Fibroblast of pulmonary artery (primary cell): Measurements from ENCODE around the gene SIL1.
"Not testable (repeated sequence)": the region's sequence is repeated elsewhere in the genome, so short reads cannot be mapped to it uniquely, and the experiment has no call there.

Experiments used
- DNase-seq: peaks from one replicate; pipeline ENCODE4 v3.0.0-alpha.2; 2010; ENCODE audit warnings: low read depth
- H3K4me3 ChIP-seq: replicated peaks from 2 replicates; pipeline ENCODE4 v1.5.1; 2011; ENCODE audit warnings: low read depth, mild to moderate bottlenecking, control low read depth, low read length, moderate library complexity
- TF ChIP-seq, protein P1 (sequence below): IDR thresholded peaks from 2 replicates; pipeline ENCODE4 v1.5.1; 2011; ENCODE audit warnings: mild to moderate bottlenecking, control low read depth, low read length, inconsistent platforms; ENCODE audit errors: missing control alignments

Gene SIL1

DNA sequence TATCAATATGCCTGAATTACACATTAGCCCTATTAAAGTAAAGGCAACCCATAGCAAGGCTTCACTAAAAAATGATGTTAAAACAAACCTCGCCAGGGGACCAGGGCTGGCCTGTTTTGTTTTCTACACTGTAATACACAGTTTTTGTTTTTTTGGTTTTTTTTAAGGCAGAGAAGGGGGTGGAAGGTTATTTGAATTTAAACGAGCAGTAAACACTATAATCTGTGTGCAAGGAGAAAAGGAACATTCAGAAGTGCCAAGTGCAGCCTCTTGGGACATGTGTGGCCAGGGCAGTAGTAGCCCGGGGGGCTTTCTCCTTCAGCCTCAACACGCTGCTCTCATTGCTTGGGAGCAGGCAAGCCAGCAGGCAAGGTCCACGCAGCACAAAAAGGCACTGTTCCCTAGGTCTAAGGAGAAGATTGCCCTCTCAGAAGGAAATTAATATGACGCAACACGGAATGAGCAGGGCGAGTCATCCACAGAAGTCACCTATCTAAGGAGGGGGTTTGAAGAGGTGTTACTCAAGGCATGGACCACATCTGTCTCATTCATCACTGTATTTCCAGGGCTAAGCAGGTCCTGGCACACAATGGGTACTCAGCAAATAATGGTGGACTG is 16.2 kb downstream of the SIL1 start:
- peak; percentile 57 for DNase-seq
- TF ChIP-seq, protein P1, sequence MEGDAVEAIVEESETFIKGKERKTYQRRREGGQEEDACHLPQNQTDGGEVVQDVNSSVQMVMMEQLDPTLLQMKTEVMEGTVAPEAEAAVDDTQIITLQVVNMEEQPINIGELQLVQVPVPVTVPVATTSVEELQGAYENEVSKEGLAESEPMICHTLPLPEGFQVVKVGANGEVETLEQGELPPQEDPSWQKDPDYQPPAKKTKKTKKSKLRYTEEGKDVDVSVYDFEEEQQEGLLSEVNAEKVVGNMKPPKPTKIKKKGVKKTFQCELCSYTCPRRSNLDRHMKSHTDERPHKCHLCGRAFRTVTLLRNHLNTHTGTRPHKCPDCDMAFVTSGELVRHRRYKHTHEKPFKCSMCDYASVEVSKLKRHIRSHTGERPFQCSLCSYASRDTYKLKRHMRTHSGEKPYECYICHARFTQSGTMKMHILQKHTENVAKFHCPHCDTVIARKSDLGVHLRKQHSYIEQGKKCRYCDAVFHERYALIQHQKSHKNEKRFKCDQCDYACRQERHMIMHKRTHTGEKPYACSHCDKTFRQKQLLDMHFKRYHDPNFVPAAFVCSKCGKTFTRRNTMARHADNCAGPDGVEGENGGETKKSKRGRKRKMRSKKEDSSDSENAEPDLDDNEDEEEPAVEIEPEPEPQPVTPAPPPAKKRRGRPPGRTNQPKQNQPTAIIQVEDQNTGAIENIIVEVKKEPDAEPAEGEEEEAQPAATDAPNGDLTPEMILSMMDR: no peak
- no peak overlapping the region for H3K4me3 ChIP-seq

DNA sequence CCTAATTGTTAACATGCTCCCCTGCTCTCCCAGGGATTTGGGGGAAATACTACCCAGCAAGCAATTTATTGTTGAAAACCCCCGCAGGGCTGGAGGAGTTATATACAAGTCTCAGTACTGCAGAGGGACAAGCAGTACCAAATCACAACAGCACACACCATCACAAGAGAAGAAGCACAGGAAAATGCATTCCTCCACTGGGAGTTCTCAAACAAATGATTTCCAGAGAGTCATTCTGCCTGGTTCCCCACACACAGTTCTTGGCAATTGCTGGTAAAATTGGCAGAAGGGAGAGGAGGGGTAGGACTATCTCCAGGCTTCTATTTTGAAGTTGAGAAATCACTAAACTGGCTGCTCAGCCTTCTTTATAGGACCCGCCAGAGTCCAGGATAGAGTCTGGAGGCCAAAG is 16.8 kb downstream of the SIL1 start:
- H3K4me3 ChIP-seq: no peak overlapping the region
- TF ChIP-seq, protein P1: no peak
- DNase-seq: peak; percentile 76

DNA sequence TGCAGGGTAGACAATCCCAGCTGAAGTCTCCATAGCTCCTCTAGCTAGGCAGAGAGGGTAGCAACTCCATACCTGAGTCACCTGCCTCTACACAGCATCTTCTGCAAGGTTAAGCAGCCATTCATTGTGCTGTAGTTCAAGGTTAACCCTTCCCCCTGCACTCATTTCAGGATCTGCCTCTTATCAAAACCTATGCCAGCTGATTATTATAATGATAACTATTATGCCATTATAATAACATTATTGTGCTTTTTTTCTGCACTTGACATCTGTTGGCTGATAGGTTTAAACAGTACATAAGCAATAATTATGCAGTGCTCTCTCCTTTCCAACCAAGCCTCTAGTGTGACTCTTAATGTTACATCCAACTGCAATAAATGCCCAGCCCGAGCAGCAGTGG is 17.3 kb downstream of the SIL1 start:
- no peak for DNase-seq
- H3K4me3 ChIP-seq: no peak overlapping the region
- TF ChIP-seq, protein P1: no peak

DNA sequence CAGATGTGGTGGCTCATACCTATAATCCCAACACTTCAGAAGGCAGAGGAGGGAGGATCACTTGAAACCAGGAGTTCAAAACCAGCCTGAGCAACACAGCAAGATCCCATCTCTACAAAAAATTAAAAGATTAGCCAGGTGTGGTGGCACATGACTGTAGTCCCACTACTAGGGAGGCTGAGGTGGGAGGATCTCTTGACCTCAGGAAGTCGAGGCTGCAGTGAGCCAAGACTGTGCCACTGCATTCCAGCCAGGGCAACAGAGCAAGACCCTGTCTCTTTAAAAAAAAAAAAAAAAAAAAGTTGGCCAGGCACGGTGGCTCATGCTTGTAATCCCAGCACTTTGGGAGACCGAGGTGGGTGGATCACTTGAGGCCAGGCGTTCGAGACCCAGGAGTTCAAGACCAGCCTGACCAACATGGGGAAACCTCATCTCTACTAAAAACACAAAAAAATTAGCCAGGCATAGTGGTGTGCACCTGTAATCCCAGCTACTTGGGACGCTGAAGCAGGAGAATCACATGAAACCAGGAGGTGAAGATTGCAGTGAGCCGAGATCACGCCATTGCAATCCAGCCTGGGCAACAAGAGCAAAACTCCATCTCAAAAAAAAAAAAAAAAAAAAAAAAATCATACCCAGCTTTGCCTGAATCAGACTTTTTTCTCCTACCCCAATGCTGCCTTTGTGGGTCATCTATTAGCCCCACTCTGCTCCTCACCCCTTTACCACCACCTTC is 18.2 kb downstream of the SIL1 start:
- not testable (repeated sequence) for H3K4me3 ChIP-seq, DNase-seq

DNA sequence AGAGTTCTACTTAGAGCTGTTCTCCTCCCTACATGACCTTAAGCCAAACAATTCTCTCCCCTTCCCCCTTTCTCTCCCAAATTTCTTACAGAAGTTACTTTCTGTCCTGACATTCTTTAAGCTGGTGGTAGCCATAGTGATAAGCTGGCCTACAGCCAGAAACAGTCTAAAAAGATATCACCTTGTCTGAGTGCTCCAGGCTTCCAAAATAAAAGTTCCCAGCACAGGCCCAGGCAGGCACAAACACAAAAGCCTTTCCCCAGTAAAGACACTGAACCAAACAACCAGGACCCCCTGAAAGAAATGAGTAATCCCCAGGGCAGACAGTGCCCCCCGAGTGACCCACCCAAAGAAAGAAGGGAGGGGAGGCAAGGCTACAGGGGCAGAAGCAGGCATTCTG is 19.2 kb downstream of the SIL1 start:
- TF ChIP-seq, protein P1: no peak
- peak; percentile 80 for DNase-seq

DNA sequence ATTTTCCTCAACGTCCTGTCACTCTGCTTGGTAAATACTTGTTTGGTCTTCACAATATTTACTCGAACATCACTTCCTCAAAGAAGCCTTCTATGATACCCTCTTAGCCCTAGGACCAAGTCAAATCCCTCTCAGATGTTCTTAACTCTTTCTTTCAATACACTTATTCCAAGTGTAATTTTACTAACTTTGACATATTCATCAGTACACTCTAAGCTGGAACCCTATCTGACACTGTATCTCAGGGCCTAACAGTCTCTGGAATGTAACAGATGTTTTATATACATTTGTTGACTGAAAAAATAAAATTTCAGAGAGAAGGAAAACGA is 19.6 kb downstream of the SIL1 start:
- TF ChIP-seq, protein P1: no peak
- H3K4me3 ChIP-seq: no peak overlapping the region
- DNase-seq: no peak

More for the DNA sequence above, 19.2 kb downstream of the SIL1 start:
- H3K4me3 ChIP-seq: no peak overlapping the region

DNA sequence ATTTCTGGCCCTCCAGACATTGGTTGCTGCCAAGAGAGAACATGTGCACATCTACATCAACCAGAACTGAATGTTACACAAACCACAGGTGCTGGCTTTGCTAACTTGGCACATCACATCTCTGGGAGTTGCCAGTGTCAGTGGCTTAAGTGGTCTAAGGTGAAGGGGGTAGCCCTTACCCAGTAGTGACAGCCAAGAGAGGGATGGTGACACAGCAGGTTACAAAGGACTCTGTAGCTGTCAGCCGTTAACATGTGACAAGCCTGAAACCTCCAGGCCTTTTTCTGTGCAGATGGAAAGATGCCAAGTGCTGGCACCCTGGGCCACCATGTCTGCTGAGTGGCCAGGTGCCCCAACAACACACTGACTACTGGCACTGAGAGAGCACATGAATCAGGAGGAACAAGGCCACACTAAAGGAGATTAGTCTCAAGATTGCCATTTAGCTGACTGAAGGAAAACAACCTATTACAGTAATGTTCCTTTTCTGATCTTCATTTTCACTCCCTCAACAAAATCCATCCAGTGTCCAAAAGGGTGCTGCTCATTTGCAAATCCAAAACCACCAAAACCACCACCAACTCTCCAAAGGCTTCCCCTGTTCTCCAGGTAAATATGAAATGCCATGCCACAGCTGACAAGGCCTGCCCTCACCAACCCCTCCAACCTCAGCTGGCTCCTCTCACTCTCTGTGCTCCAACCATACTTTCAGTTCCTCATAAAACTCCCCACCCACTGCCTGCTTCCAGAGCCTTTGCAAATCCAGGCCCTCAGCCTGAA is 20.2 kb downstream of the SIL1 start:
- TF ChIP-seq, protein P1: no peak

DNA sequence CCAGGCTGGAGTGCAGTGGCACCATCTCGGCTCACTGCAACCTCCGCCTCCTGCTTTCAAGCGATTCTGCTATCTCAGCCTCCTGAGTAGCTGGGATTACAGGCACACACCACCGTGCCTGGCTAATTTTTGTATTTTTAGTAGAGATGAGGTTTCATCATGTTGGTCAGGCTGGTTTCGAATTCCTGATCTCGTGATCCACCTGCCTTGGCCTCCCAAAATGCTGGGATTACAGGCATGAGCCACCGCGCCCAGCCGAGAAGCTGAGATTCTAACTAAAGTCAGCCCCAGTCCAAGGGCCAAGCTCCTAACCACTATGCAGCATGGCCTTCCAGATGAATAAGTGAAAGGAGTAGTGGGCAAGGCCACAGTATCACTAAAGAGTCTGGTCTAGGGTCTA is 20.9 kb downstream of the SIL1 start:
- not testable (repeated sequence) for DNase-seq, H3K4me3 ChIP-seq

More for the DNA sequence above, 20.2 kb downstream of the SIL1 start:
- DNase-seq: no peak
- H3K4me3 ChIP-seq: no peak overlapping the region

DNA sequence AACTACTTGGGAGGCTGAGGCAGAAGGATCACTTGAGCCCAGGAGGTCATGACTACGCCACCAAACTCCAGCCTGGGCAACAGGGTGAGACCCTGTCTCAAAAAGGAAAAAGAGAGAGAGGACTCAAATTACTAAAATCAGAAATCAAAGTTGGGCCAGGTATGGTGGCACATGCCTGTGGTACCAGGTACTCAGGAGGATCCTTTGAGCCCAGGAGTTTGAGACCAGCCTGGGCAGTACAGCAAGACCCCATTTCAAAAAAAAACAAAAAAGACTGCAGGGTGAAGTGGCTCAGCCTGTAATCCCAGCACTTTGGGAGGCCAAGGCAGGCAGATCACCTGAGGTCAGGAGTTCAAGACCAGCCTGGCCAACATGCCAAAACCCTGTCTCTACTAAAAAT is 23.8 kb downstream of the SIL1 start:
- not testable (repeated sequence) for H3K4me3 ChIP-seq, DNase-seq
